Right lung (tissue), 10 donors: ENCODE data around the gene SMAGP. TPM values are rescaled to one million over a fixed set of nuclear protein-coding genes. Genes with fewer than 3 reads are reported as not detected.
A peak's percentile ranks its signal among the peaks of the same experiment; 100 is the strongest.
"Not testable (repeated sequence)": the region's sequence is repeated elsewhere in the genome, so short reads cannot be mapped to it uniquely, and the experiment has no call there.

Experiments used
- DNase-seq, 2 donors: peaks; one replicate each; pipeline ENCODE4 v3.0.0-alpha.2; 2013
- long read RNA-seq, 8 donors: transcript quantifications; one replicate each; lab custom pipeline, GENCODE V29; 2026
- polyA plus RNA-seq, 5 donors: library from polyadenylated mRNA; unstranded; fragments of 120-200 nt; gene quantifications; one replicate each; pipeline versions ENCODE4 v1.2.1 to v1.2.3, GENCODE V29; 2013; ENCODE audit warnings: inconsistent platforms in 1 of 5, low replicate concordance in 1 of 5; ENCODE audit not compliant: insufficient read length in 5 of 5, insufficient read depth in 1 of 5

SMAGP gene, protein sequence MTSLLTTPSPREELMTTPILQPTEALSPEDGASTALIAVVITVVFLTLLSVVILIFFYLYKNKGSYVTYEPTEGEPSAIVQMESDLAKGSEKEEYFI
- 10 to 100 TPM; 20.0 to 25.4 (median 20.8) TPM for polyA plus RNA-seq
- long read RNA-seq, donor 1, transcript SMAGP-205 (3 exons, 1,518 nt): minor isoform, 7 of 17 reads
- long read RNA-seq, donor 1, transcript SMAGP-203 (4 exons, 2,350 nt): major isoform, 8 of 17 reads
- long read RNA-seq, donor 1, partial matches to known transcripts: 0 of 17 reads
- long read RNA-seq, donor 1, other reads (novel, unspliced or antisense): 0 of 17 reads
- long read RNA-seq, donor 2, partial matches to known transcripts: 0 of 5 reads
- long read RNA-seq, donor 2, other reads (novel, unspliced or antisense): 0 of 5 reads
- long read RNA-seq, donor 3, transcript SMAGP-203 (4 exons, 2,350 nt): major isoform, 7 of 12 reads
- long read RNA-seq, donor 3, partial matches to known transcripts: 0 of 12 reads
- long read RNA-seq, donor 3, other reads (novel, unspliced or antisense): 0 of 12 reads
- long read RNA-seq, donor 4, partial matches to known transcripts: 0 of 2 reads
- long read RNA-seq, donor 4, other reads (novel, unspliced or antisense): 0 of 2 reads
- long read RNA-seq, donor 5, partial matches to known transcripts: 0 of 11 reads
- long read RNA-seq, donor 5, other reads (novel, unspliced or antisense): 0 of 11 reads
- long read RNA-seq, donor 6, transcript SMAGP-203 (4 exons, 2,350 nt): major isoform, 7 of 14 reads
- long read RNA-seq, donor 6, partial matches to known transcripts: 0 of 14 reads
- long read RNA-seq, donor 6, other reads (novel, unspliced or antisense): 0 of 14 reads
- long read RNA-seq, donor 7, partial matches to known transcripts: 0 of 7 reads
- long read RNA-seq, donor 7, other reads (novel, unspliced or antisense): 0 of 7 reads
- long read RNA-seq, donor 8, partial matches to known transcripts: 0 of 3 reads
- long read RNA-seq, donor 8, other reads (novel, unspliced or antisense): 0 of 3 reads

DNA sequence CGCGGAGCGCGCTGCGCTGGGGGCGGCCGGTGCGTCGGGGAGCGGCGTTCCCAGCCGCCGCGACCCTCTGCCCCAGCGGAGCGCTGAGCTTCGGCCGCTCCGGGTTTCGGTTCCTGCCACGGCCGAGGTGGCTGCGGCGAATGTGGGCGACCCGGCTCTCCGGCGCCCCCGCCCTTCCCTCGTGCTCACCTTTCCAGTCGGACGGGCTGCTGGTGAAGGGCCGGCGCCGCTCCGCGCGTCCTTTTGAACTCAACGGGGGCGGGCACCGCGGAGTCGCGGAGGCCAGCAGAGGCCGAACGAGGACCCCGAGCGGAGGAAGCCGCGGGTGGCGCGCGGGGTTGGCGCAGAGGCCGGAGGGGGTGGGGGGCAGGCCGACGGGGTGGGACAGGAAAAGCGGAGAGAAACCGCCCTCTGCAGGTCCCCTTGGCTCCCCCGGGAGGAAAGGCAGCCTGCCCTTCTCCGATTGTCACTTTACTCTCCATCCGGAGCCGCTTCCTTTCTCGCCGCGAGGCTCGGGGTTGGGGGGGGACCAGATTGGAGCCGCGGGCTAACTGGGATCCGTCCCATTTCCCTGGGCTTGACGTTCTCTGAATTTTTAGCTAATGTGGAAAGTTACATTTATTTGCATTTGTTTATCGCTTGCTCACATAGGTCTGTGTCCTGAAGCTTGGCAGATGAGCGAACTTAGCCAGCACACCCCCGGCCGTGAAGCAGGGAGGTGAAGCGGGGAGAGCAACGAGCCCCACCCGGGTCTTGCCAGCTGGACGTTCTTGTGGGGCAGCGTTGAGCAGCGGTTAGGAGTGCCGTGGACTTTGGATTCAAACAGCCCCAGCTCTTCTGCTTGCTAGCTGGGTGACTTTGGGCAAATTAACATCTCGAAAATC, at the start of gene SMAGP:
Gene SMAGP, minus strand, starts transcription at position 349 of the 884 bp plus-strand sequence. CDS start 1,137 bp downstream, outside the sequence.
- peak; percentile 69 to 72 for DNase-seq

DNA sequence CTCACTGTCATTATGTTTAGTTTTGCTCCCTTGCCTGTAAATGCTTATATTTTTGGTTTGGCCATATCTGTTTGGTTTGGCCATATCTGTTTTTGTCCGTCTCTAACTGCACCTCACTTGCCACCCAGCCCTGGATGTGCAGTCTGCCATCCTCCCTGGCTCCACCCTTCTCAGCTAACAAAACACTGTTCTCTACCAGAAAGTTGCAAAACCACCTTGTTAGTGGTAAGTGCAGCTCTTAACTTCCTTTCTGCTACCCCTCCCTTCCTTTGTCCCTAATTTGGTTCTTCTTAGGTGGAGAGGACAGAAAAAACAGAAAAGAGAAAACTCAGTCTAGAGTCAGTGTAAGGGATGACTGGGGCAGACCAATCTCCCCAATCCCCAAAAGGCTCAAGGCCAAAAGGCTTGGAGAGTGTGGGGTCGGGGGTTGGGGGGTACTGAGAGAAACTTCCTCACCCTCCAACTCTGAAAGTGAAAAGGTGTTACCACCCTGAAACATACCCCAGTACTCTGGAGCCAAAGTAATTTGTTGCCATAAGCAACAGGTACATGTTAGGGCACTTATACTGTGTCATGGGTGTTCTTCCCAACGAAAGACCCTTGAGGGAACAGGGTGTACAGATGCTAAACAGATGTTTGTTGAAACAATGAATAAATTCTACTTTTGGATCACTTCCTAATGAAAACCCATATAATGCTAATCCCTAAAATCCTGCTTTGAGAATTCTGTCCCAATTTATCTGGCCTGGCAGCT, 48.8 kb upstream of the SMAGP start:
- DNase-seq: no peak

DNA sequence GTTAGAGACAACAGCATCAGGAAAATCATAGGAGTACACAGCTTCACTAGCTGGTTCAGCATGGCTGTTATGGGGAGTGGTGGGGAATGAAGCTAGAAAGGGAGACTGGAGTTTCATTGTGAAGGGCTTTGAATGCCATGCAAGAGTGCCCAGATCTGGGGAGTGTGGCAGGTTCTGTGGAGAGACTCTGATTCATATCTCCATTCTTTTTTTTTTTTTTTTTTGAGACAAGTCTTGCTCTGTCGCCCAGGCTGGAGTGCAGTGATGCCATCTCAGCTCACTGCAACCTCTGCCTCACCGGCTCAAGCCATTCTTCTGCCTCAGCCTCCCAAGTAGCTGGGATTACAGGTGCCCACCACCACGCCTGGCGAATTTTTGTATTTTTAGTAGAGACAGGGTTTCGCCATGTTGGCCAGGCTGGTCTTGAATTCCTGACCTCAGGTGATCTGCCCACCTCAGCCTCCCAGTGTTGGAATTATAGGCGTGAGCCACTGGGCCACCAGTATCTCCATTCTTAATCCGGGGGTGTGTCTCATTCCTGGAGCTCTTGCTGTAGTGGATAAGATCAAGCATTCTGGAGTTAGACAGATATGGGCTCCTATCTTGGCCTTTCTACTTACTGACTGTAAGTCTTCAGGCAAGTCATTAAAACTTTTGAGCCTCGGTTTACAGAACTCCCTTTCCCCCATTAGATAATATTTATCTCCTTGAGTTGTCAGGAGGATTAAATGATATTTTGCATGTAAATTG, 48.0 kb upstream of the SMAGP start:
- DNase-seq: not testable (repeated sequence)

DNA sequence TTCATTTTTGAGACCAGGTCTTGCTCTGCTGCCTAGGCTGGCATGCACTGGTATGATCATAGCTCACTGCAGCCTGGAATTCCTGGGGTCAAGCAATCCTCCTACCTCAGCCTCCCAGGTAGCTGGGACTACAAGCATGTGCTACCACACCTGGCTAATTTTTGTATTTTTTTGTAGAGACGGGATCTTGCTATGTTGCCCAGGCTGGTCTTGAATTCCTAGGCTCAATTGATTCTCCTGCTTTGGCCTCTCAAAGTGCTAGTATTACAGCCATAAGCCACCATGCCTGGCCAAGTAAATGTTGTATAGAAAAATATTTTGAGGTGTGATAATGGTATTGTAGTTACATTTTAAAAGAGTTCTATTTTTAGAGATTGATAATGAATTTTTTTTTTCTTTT, 41.2 kb upstream of the SMAGP start:
- no peak for DNase-seq

DNA sequence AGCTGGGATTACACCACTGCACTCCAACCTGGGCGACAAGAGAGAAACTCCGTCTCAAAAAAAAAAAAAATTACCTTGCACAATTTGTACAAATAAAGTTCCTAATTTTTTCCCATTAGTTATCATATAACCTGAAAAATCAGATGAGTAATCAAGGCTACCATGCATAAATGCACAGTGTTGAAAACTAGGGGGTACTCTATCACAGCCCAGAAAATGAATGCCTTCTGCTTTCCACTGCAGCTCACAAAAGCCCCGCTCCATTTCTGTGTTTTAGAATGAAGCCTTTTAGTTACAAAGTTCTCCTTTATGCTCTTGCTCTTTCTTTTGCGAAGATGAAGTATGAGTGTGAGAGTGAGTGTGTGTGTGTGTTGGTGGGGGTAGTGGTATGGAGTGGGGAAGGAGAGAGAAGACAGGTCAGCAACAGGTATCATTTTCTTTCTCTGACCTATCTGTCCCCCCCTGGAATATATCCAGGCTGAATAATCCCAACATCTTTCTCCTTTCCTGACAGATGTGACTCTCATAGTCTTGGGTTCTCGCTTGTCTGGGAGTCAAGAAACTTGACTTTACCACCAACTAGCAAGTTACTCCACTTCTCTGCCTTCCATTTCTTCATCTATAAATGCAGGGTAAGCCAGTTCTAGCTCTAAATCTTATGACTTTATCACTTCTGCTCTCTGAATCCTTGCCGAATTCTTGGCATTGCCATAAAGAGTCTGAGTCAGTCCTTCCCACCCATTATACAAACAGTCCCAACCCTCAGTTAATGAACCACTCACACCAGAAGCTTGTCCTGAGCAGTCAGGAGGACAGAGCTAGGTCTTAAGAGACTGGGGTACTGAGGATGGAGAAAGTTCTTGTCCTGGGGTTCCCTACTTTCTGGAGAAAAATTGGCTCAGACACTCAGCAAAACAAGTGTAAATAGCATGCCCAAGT, 37.7 kb upstream of the SMAGP start:
- DNase-seq: no peak

DNA sequence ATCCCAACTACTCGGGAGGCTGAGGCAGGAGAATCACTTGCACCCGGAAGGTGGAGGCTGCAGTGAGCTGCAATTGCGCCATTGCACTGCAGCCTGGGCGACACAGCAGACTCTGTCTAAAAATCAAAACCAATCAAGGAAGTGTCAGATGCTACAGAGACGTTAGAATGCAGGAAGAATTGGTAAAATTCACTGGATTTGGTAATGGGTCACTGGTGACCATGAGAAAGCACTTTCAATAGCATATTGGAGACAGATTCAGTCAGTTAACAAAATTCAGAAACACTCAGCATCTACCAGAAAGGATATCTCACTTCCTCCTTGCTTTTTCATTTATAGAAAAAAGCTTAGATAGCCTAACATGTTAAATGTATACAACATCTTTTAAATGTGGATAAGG, 36.3 kb upstream of the SMAGP start:
- DNase-seq: no peak

DNA sequence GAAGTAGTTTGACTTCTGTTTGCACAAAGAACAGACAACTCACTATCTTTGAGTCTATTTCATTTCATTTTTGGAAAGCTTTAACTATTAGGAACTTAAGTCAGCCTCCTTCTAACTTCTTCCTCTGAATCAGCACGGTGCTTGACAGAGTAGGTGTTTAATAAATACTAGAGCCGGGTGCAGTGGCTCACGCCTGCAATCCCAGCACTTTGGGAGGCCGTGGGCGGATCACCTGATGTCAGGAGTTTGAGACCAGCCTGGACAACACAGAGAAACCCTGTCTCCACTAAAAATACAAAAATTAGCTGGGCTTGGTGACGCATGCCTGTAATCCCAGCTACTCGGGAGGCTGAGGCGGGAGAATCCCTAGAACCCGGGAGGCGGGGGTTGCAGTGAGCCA, 30.6 kb upstream of the SMAGP start:
- not testable (repeated sequence) for DNase-seq

DNA sequence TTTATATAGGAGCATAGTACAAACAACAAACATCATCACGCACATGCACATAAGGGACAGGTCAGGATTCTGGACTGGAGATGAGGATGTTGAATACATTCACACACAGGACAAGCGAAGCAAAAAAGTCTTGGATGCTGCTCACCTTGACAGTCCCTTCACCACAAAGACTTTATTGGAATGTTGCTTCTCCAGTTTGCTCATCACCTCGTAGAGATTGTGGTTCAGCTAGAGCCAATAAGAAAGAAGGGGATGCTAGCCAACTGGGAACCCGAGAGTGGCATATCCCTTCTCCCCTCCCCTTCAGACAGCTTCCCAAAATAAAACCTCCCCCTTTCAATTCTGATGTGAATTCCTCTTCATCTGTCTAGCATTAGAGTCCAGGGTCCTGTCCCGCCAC, 25.4 kb upstream of the SMAGP start:
- DNase-seq: no peak

DNA sequence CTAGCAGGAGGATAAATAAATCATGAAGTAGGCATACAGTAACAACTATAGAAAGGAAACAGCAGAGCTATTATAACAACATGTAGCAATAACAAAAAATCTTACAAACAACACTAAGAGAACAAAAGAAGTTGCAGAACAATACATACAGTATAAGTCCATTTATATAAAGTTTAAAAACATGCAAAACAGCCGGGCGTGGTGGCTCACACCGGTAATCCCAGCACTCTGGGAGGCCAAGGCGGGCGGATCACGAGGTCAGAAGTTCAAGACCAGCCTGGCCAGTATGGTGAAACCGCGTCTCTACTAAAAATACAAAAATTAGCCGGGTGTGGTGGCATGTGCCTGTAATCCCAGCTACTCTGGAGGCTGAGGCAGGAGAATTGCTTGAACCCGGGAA, 23.9 kb upstream of the SMAGP start:
- not testable (repeated sequence) for DNase-seq

DNA sequence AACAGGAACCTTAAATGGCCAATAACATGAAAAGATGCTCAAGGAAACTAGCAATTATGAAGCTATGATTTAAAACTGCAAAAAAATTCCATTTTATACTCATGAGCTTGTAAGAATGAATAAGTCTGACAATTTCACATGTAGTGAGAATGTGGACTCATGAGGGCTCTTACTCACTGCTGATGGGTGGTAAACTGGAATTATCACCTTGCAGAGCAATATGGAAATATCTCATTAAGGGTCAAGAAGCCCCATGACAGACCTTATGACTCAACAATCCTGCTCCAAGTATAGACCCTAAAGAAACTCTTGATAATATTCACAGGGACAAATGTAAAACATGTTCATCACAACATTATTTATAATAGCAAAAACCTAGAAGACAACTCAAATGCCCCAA, 23.5 kb upstream of the SMAGP start:
- DNase-seq: no peak

DNA sequence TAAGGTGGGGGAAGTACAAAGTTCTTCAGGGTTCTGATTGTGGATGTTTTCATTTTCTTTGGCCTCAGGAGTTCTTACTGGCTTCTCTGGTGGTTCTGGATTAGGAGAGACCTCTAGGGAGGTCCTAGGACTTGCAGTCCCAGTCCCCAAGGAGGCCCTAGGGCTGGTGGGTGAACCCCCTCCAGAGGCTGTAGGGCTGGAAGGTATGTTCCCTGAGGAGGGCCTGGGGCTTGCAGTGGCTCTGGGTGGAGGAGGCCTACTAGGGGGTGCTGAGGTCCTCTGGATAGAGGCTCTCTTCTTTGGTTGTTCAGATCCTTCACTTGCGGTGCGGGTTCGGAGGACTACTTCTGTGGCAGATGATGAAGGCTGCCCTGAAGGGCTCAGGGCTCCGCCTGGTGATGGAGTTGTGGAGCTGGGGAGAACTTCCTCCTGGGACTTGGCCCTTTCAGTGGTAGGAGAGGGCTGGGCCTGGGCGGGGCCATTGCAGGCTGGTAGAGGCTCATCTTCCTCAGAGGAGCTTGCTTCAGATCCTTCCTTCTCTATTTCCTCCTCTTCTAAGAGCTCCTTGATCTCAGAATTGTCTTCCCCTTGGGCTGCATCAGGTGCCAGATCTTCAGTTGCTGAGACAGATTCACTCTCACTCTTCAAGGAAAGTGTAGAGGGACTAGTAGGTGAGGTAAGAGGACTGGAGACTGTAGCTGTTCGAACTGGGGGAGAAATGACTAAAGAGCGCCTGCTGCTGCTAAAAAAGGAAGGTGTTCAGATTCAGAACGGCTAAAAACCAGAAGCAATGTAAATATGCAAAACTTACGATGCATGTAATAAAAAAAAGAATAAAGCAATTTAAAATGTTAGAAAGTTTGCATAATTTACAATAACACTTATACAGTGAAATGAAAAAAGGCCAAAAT, 21.6 kb upstream of the SMAGP start:
- not testable (repeated sequence) for DNase-seq

DNA sequence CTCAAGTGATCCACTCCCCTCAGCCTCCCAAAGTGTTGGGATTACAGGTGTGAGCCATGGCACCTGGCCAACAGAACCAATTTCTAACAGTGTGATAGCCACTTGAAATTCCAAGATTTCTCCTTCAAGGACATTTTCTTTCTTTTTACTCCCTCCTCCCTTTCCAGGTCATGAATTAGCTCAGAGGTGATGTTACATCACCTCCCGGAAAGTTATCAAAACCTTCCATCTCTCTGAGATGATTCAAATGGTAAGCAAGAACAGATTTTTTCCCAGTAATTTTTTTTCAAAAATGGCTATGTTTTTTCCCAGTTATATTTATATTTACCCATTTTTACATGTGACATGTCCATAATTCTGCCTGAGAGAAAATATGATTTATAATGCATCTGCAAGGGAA, 15.6 kb upstream of the SMAGP start:
- no peak for DNase-seq

DNA sequence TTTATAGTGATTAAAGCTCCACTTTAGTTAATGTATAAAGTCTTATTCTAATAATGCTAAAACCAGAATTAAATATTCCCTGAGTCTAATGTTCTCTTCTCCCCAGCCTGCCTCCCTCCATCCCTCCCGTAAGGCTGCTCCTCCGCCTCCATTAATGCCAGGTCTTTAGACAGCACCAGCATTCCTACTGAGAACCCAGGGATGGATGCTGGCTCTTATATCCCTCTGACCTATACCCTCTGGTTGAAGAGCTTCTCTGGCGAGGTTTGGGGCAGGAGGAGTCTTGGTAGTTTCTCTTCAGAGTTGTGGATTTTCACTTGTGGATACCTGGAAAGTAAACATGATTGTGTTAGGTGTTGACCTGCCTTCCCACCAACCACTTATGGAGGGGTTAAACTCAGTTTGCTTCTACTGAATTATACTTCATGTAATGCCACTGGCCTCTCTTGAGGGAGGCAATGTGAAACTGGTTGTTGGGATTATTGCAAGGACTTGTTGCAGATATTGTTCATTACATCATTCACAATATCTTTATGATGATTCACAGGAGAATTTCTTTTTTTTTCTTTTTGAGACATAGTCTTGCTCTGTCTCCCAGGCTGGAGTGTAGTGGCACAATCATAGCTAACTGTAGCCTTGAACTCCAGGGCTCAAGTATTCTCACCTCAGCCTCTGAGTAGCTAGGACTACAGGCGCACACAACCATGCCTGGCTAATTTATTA, 11.1 kb upstream of the SMAGP start:
- DNase-seq: no peak

DNA sequence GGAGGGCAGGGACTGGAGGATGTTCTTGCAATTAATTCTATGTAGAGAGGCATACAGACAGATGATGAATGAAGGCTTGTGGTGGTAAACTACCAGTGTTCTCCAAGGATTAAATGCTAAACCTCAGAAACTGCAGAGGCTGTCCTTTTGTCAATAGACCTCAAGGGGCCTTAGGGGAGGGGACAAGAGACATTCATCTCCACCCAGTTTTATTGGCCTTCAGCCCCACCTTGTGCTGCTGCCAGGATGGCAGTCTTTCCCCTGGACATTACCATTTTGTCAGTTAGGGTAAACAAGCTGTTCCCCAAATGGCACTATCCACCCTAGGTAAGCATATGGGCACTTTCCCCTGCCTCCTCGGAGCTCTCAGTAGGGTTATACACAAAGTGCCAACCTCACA, 4.9 kb upstream of the SMAGP start:
- no peak for DNase-seq

DNA sequence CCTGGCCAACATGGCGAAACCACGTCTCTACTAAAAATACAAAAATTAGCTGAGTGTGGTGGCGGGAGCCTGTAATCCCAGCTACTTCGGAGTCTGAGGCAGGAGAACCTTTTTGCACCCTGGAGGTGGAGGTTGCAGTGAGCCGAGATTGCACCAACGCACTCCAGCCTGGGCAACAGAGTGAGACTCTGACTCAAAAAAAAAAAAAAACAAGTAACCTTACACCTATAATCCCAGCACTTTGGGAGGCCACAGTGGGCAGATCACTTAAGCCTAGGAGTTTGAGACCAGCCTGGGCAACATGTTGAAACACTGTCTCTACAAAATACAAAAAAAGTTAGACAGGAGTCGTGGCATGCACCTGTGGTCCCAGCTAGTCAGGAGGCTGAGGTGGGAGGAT, 2.6 kb upstream of the SMAGP start:
- DNase-seq: not testable (repeated sequence)

DNA sequence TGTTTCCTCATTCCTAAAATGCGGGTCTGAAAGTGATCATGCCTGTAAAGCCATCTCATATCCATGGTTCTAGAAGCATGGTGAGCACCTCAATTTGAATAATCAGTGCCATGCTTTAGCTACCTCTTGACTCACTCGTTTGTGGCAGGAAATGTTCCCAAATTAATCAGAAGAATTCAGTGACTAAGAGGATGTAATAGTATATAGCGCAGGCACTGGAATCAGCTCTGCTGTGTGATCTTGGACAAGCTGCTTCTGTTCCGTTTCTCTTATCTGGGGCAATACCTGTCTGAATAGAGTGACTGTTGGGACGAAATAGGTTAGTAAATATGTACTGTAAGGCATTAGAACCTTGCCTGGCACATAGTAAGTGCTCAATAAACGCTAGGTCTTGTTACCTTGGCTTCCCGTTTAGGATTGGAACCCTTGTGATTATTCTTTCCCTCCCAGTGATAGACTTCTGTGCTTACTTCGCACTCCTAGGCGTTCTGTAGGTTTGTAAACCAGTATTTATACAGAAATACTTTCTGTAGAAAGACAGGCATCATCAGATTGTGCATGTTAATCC, 820 bp upstream of the SMAGP start:
- DNase-seq: peak in 1 of 2 donors; percentile 6
